T-helper 22 cell (primary cell): ENCODE data around the gene TOM1L2.

Experiments used
- DNase-seq: peaks from one replicate; pipeline ENCODE4 v3.0.0-alpha.2; 2020; ENCODE audit warnings: low read depth

The TOM1L2 gene

DNA sequence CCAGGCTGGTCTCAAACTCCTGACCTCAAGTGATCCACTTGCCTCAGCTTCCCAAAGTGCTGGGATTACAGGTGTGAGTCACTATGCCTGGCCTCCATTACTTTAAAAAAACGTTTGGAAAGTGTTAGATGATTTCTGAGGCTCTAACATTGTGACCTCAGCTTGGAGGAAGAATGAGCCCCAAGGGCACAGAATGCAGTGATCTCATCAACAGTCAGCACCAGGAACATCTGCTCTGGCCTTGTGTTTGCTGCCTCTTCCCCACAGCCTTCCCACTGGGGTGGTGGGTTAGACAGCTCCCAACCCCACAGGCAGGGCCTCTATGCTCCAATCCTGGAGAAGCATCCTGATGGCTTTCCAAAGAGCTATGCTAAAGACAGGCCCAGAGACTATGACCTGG lies 97.7 kb downstream of the TOM1L2 start:
- DNase-seq = no peak

DNA sequence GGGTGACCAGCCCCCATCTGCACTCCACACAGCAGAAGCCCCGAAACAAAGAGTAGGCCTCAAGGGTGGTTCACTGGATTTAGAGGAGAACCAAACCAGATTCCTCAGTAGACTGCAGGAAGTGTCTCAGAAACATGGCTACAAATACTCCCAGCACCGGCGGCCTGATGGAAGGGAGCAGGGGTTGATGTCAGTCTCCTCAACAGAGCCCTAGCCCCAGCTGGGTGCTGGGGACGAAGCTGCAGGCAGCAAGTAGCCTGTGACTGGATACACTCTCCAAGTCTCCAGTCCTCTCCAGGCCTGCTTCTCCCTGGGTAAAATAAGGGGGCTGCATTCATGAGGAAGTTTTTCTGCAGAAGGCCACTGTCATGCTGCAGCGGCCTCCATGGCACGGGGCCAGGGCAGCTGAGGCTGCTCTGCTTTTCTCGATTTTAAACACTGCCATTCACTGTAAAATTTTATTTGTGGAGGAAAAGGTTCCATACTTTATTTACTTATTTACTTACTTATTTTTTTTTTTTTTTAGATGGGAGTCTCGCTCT lies 98.7 kb downstream of the TOM1L2 start:
- no peak for DNase-seq

DNA sequence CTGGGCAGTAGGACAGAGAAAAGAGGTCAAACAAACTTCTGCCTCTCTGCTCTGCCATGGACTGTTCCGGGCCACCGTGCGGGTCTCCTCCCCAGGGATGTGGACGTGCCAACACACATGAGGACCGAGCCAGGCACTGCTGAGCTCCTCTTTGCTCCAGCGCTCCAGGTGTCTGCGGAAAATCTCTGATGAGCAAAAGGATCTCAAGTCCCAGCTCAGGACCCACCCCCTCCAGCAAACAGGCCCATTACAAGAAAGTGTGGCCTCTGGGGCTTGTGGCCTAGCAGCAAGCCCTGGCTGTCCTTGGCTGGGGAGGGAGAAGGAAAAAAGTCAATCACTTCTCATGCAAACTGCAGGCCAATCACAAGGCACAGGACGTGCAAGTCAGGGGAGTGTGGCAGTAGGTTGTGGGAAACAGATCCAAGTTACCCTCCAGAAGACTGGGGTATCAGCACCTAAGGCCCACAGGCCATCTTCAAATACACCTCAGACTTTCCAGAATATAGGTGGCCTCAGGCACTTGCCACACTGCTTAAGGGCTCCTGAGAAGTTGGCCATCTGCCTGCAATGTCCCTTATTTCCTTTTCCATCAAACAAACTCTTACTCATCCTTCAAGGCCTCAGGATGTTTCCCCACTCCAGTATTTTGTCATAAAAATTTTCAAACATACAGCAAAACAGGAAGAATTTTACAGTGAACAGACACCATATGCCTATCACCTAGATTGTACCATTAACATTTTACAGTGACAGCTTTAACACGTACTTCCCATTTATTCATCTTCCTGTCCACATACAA lies 99.5 kb downstream of the TOM1L2 start:
- no peak for DNase-seq

DNA sequence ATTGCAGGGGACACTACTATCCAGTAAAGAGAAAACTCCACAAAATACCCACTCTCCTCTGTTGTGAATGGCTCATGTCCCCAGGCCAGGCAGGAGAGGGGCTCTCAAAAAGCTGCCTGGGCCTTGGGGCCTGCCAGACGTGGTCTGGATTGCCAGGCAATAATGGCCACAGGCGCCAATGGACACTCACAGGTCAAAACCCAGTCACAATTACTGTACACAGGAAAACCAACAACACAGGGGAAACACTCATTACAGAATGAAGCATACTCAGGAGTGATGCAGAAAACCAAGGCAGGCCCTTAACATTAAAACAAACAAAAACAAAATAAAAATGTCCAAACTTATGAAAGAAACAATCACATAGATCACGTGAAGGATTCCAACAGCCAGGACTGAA lies 100.3 kb downstream of the TOM1L2 start:
- DNase-seq = no peak

DNA sequence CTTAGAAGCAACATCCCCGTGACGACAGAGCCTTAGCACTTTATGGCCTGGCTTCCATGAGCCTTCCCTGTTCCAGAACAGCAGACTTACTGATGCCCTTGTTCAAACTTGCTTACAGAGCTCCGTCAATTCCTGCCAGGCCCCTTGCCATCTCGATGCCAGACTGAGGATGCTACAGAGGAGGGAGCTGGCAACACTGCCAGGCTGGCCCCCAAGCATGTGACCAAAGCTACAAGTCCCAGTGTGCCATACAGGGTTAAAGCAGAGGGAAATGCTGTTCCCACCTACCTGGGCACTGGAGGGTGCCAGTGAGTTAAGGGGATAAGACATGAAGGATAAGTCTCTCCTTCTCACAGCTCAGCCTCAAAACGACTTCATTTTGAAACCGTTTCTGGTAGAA lies 102.0 kb downstream of the TOM1L2 start:
- no peak for DNase-seq

DNA sequence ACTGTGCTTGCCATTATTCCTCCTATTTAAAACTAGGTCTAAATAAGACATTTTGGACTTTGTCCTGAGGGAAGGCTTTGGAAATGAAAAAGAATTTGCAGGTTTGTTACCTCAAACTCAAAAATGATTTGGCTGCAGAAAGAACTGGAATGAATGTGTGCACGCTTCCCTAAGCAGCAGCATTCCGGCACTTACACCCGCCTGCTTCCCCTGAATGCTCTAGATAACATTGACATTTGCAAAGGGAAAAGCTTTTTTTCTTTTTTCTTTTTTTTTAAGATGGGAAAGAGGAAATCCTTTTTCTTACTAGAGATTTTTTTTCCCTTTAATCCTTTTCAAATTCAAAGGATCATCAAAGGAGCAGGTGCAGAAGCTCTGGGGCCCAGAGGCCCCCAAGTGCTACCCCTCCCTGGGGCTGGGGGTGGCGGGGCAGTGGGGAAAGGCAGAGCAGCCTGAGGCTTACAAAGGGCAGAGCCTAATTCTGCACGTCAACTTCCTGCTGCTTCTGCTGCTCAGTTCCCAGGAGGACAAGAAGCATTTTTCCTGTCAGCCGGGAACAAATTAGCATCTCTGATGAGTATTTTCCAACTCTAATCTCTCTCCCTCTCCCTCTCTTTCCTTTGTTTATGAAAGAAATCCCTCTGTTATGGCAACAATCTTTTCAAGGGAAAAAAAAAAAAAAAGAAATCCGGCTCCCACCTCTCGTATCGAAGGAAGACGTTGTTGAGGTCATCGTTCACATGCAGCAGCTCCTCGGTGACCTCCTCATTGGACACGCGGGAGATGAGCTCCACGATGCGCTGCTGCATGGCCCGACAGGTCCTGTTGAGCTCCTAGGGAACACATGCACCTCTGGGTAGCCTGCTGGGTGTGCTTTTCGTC lies 103.3 kb downstream of the TOM1L2 start:
- no peak for DNase-seq

DNA sequence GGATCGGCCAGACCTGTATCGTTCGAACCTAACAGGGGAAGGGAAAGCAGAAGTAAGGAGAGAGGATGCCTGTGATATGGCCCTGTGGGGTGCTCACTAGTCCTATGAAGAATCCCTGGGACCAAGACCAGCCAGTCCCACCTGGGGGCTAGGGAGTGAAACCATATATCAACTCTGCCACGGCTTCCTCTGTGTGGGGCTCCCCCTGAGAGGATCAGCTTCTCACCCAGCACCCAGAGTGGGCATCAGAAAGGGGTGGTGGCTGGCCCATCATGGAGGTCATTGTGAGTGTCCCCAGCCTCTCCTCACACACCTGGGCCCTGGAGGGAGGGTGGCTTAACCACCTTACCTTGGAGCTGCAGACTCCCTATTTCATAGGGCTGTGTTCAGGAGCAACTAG lies 105.3 kb downstream of the TOM1L2 start:
- no peak for DNase-seq

DNA sequence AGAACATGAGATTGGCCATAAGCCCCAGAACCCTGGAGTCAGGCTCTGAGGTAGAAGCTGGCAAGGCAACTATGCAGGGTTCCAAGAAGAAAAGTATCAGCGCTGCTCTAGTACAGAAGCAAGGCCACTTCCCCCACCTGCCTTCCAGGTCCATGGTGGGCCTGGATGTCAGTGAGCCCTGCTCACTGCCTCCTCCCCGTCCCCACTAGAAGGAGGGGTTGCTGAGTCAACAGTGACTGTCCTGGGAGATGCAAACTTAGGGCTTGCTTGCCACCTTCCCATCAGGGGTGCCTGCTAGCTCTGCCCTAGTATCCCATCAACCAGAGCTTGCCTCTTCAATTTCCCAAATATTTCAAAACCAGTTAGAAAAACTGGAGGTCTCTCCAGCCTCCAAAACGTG lies 105.8 kb downstream of the TOM1L2 start:
- DNase-seq = no peak

DNA sequence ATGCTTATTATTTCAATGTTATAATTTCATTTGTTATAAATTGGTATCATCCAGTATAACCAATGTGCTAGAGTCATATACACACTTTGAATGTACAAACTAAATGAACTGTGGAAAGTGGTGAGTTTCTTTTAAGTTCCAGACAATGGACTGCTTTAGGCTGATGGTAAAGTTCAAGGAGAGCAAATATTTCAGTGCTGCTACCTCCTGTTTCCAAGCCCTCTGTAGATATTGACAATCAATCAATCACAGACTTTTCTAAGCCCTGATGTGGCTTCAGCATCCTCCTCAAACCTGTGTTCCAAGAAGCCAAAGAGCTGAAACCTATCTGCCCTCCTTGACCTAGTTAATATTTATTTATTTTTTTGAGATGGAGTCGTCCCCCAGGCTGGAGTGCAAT lies 107.2 kb downstream of the TOM1L2 start:
- no peak for DNase-seq

DNA sequence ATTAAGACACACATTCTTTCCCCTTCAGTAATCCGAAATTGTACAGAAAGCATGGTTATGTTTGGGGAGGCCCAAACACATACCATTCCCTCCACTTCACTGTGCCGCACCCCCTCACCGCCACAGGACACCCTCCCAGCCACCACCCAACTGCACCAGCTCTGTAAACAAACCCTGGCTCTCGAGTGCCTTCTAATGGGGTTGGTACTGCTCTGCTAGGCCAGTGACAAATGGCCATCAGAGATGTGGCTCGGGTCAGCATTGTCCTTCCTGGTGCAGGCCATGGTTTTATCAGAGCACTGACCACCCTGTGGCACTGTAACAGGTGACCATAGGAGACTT lies 111.5 kb downstream of the TOM1L2 start:
- DNase-seq = no peak

DNA sequence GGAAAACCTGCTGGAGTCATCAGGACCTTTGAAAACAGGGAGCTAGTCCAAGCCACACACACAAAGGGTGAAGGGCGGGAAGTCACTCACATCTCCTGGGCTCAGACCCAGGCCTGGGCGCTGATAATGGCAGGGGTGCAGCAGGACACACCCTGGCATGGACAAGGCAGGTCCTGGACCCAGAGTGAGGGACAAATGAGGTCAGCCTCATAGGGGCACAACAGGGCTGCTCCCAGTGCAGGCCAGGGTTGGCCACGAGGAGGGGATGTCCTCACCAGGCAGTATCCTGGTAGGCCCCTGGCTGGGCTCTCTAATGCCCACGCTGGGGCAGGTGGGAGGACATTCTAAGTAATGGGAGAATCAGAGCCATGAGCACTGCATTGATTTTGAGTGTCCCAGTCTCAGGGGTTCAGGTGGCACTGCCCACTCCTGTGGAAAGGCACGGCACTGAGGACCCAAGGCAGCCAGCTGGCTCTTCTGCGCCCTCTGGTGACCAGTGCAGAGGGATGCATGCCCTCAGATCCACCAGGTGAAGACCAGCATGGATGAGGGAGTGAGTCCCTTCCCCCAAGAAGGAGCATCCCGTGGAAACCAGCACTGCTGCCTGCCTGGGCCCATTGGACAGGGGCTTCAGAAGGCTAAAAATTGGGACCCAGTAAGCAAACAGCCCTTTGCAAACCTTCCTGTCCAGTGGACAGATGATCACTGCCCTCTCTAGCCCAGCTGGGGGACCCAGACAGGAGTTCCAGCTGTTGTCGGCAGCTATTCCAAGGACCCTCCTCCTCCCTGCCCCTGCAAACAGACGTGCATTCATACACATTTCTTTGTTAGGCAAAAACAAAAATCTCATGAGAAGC lies 112.1 kb downstream of the TOM1L2 start:
- DNase-seq = peak; percentile 38

DNA sequence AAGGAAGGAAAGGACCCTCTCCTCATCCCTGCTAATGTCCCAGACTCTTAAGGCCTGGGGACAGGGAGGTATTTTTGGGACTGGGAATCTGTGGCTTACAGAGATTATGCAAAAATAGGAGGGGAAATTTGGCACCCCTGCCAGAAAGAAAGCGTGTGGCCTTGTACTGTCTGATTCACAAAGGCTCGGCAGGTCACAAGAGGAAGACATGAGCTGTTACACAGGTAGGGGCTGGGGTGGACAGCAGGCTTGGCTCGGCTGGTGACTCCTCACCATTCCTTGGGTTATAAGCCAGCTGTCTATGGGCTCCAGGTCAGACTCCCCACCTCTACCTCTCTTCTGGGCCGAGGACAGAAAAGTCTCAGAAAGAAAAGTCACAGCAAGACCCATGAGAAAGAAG lies 114.7 kb downstream of the TOM1L2 start:
- no peak for DNase-seq

DNA sequence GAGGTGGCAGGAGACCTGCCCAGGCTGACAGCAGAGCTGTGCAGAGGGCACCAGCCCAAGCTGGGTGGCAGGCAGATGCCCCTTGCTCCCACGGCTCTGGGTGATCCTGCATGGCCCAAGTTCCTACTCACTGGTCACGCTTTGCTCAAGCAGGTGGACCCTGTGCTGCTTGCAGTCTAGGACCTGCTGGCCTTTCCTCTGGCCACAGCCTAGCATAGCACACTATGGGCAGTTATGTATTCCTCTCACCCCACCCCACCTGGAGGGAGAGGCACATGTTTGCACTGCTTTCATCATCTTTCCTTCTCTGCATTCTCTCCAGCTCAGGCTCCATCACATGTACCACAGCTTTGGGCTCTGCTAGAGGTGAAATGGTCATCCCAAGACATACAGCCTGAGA lies 115.8 kb downstream of the TOM1L2 start:
- DNase-seq = no peak

DNA sequence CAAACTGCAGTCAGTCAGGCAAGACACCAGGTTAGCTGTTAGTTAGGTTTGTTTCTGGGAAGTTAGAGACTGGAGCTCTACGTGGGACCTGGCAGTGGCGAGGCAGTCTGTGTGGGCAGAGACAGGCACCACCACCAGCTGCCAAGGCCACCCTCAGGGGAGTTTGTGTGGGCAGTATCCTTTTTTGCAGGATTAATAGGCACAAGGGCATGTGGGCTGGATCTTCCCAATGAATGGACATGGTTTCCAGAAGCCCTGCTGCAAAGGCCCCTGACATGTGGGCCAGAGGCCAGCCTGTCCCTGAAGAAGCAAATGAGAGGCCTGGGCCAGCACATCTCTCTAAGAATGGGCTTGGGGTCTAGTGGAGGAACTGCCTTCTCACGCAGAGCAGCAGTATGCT lies 116.2 kb downstream of the TOM1L2 start:
- no peak for DNase-seq

DNA sequence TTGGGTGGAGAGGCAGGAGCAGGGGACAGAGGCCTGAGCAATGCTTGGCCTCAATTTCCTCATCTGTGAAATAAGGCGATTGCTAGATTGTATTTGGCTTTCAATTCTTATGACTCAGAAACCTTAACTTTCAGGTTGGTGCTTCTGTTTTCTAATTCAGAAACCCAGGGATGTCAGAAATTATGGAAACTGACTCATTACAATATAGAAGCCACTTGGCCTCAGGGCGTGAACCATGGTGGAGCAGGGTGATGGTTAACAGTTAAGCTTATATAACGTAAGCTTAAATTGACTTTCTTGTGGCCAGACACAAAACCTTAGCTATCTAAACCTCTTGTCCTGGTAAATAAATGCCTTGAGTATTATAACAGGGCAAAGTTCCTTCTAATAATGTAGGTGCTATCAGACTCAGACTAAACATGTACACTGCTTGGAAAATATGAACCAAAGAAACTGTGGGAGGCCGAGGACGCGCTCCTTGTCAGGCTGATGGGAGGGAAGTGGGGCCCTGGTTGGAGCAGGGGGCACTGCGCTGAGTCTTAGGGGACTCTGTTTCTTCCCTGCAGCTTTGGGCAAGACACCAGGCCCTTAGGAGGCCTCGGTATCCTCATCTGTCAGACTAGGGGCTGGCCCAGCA lies 118.3 kb downstream of the TOM1L2 start:
- no peak for DNase-seq

DNA sequence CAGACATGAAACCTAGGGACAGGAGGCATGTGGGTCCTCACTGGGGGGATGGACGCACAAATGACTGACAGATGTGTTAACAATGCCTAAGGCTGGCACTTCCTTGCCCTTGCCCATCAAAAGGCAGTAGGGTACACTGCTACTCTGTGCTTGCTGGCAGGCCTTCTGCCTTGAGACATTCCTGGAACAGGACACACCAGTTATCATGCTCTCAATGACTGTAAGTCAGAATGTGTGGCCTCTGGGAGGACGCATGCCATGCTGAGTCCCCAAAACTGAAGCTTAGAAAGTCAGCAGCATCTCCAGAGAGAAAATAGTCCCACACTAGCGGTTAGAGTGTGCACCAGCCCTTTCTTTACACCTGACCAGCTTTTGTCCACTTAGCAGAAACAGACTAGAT lies 119.3 kb downstream of the TOM1L2 start:
- no peak for DNase-seq

DNA sequence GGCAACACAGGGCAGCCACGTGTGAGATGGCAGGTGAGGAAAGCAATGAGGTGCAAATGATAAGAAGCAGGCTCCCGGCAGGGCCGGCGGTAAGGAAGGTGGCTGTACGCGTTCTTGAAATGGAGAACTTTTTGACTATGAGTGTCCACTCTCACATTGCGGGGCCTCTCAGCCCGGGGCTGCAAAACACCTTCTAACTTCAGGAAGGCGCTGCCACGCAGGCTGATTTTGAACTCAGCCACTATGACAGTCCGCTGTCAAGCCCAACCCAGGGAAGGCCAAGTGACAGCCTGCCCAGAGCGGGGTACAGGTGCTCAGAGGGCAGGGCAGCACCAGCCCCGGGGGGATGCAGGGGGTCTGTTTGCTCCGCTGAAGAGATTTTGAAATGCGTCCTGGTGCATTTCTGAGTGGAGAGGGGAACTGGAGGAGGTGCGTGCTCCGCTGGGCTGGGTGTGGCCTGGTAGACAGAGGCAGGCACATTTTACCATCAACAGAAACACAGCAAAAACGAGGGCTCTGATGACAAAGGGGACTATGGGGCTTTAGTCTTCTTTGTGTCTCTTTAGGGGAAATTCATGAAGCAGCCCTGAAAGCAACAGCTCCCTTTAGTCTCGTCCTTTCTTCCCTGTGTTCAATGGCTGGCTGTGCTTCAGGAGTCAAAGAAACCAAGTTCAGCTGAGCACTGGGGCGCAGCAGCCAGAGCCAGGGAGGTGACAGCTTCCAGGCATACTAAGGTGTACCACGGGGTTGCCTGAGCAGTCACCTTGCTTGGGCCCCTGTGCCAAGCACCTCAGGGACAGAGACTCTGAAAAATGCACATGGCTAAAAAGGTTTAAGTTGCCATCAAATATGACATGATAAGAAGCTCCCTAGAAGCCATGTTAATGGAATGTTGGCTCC lies 120.8 kb downstream of the TOM1L2 start:
- DNase-seq = no peak

DNA sequence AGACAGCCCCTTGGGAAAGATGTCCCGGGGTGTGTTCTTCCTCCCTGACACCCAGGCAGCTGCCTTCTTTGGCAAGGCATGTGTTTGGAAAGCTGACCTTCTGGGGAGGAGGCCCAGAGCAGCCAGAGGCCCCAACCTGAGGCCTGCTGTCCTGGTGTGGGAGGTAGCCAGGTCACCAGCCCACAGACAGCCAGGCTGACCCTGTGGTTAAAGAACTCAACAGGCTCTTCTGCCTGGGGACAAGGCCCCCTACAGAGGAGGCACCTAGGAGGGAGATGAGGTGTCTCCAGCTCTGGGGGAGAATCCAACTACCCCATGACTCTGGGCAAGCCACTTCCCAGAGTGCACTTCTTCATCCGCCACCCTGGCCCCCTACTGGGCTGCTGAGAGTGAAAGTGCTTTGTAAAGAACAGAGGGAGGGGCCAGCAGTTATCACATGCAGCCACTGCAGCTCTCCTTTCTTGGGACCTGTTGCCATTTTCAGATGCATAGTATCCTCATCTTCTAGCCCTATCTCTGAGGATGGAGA lies 122.3 kb downstream of the TOM1L2 start:
- peak; percentile 38 for DNase-seq

DNA sequence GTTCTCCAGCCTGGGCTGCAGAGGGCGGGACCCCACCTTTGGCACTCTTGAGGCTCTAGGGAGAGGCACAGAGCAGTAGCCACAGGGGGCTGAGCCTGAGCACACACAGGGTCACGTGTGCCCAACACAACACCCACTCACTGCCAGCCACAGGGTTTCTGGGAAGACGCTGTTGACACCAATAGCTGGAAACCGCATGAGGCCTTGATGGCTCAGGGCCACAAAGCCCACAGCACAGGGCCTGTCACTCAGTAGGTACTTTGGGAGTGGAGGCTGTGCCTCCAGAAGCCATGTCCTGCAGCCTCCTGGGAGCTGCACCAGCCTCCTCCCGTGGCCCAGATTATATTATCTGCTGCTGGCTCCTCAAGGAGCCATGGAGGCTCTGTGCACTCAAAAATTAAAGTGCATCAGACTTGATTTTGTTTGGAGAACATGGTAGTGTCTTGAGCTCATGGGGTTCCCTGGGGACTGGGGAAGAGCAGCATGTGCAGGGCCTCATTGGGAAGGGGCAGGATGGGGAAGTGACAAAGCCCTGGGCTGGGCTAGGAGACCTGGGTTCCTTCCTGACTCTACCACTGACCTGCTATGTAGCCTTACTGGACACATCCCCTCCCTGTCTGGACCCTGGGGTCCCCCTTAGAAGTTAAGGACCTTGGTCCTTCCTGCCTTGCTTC lies 122.9 kb downstream of the TOM1L2 start:
- peak; percentile 62 for DNase-seq
